NCI-H82 treated with DMSO at 0.1 percent for 48 hours (cell line): ENCODE data around the gene SETBP1.

ENCODE experiments used
- DNase-seq: peaks from one replicate; lab custom pipeline; 2025; ENCODE audit not compliant: unreplicated experiment; lab: John Stamatoyannopoulos, UW

SETBP1 gene

GRCh38 chr18:45100321-45101105 is 419.8 kb downstream of the SETBP1 start:
- DNase-seq = no peak

GRCh38 chr18:45102126-45102525 is 421.4 kb downstream of the SETBP1 start:
- no peak for DNase-seq

- no peak for DNase-seq
These were observed 422.2 kb downstream of the SETBP1 start for GRCh38 chr18:45102863-45103262.

GRCh38 chr18:45103319-45104048 is 422.8 kb downstream of the SETBP1 start:
- no peak for DNase-seq

GRCh38 chr18:45104049-45104395 is 423.3 kb downstream of the SETBP1 start:
- no peak for DNase-seq

- no peak for DNase-seq
These were observed 425.7 kb downstream of the SETBP1 start for GRCh38 chr18:45106331-45106774.

GRCh38 chr18:45107425-45107824 is 426.7 kb downstream of the SETBP1 start:
- DNase-seq = no peak

GRCh38 chr18:45108754-45109153 is 428.1 kb downstream of the SETBP1 start:
- no peak for DNase-seq

- no peak for DNase-seq
These were observed 428.6 kb downstream of the SETBP1 start for GRCh38 chr18:45109271-45109670.

- DNase-seq = no peak
These were observed 429.0 kb downstream of the SETBP1 start for GRCh38 chr18:45109706-45110105.

- no peak for DNase-seq
These were observed 430.2 kb downstream of the SETBP1 start for GRCh38 chr18:45110577-45111501.

GRCh38 chr18:45111502-45111848 is 430.8 kb downstream of the SETBP1 start:
- DNase-seq = no peak

- no peak for DNase-seq
These were observed 432.0 kb downstream of the SETBP1 start for GRCh38 chr18:45112682-45113081.

GRCh38 chr18:45116116-45116515 is 435.4 kb downstream of the SETBP1 start:
- no peak for DNase-seq
